IPS-15b (cell line): Measurements from ENCODE around the gene HS3ST5.
A peak's percentile ranks its signal among the peaks of the same experiment; 100 is the strongest.

Experiments used
- H3K27me3 ChIP-seq: one replicate; pipeline ENCODE4 v1.6.1; 2013; ENCODE audit warnings: low read length; ENCODE audit not compliant: control insufficient read depth, insufficient read depth
- H3K36me3 ChIP-seq: one replicate; pipeline ENCODE4 v1.6.1; 2013; ENCODE audit warnings: low read length; ENCODE audit not compliant: control insufficient read depth, insufficient read depth
- H3K4me1 ChIP-seq: one replicate; pipeline ENCODE4 v1.6.1; 2013; ENCODE audit warnings: mild to moderate bottlenecking, low read length; ENCODE audit not compliant: control insufficient read depth, insufficient read depth
- H3K4me3 ChIP-seq: one replicate; pipeline ENCODE4 v1.5.1; 2013; ENCODE audit warnings: low read depth, low read length
- H3K9ac ChIP-seq: one replicate; pipeline ENCODE4 v1.6.1; 2013; ENCODE audit warnings: low read depth, mild to moderate bottlenecking, low read length
- H3K9me3 ChIP-seq: one replicate; pipeline ENCODE4 v1.6.1; 2013; ENCODE audit warnings: mild to moderate bottlenecking, low read length; ENCODE audit not compliant: control insufficient read depth, insufficient read depth

The HS3ST5 gene

GRCh38 chr6:114362396-114362795 is 19.6 kb upstream of the HS3ST5 start:
- H3K36me3 ChIP-seq, result no peaks in the 10 kb centered on the region
- H3K9me3 ChIP-seq, result no peaks in the 10 kb centered on the region

GRCh38 chr6:114361036-114361435 is 18.2 kb upstream of the HS3ST5 start:
- H3K4me3 ChIP-seq, result no peak overlapping the region
- no peaks in the 10 kb centered on the region for H3K9me3 ChIP-seq
- H3K4me1 ChIP-seq, result peaks cover 27% of the 10 kb centered on the region
- no peaks in the 10 kb centered on the region for H3K27me3 ChIP-seq
- H3K36me3 ChIP-seq, result no peaks in the 10 kb centered on the region
- H3K9ac ChIP-seq, result no peak overlapping the region

More at GRCh38 chr6:114362396-114362795, 19.6 kb upstream of the HS3ST5 start:
- no peak overlapping the region for H3K4me3 ChIP-seq
- H3K9ac ChIP-seq, result no peak overlapping the region
- H3K4me1 ChIP-seq, result peaks cover 27% of the 10 kb centered on the region
- H3K27me3 ChIP-seq, result no peaks in the 10 kb centered on the region

GRCh38 chr6:114355300-114355699 is 12.5 kb upstream of the HS3ST5 start:
- Histone ChIP-seq H3K9me3 (no peaks in the 10 kb centered on the region), H3K27me3 (no peaks in the 10 kb centered on the region), H3K4me3 (no peak overlapping the region), H3K36me3 (no peaks in the 10 kb centered on the region), H3K4me1 (peaks cover under 1% of the 10 kb centered on the region), H3K9ac (no peak overlapping the region)

- Histone ChIP-seq H3K4me3 (no peak overlapping the region), H3K9me3 (no peaks in the 10 kb centered on the region), H3K36me3 (no peaks in the 10 kb centered on the region), H3K9ac (no peak overlapping the region), H3K27me3 (no peaks in the 10 kb centered on the region), H3K4me1 (no peaks in the 10 kb centered on the region)
These were observed 11.7 kb upstream of the HS3ST5 start for GRCh38 chr6:114354482-114354881.

- no peak overlapping the region for H3K9ac ChIP-seq
- no peaks in the 10 kb centered on the region for H3K9me3 ChIP-seq
- H3K36me3 ChIP-seq, result no peaks in the 10 kb centered on the region
- no peaks in the 10 kb centered on the region for H3K27me3 ChIP-seq
- H3K4me1 ChIP-seq, result peaks cover 10% of the 10 kb centered on the region
- no peak overlapping the region for H3K4me3 ChIP-seq
These were observed 3.6 kb upstream of the HS3ST5 start for GRCh38 chr6:114346451-114346850.

GRCh38 chr6:114344971-114345275 is 2.1 kb upstream of the HS3ST5 start:
- Histone ChIP-seq H3K9ac (no peak overlapping the region), H3K9me3 (no peaks in the 10 kb centered on the region), H3K4me3 (no peak overlapping the region), H3K36me3 (no peaks in the 10 kb centered on the region), H3K27me3 (no peaks in the 10 kb centered on the region), H3K4me1 (peaks cover 12% of the 10 kb centered on the region)

- H3K4me3 ChIP-seq, result peak overlapping the region; percentile 84
- no peaks in the 10 kb centered on the region for H3K36me3 ChIP-seq
- peaks cover 12% of the 10 kb centered on the region for H3K4me1 ChIP-seq
- H3K27me3 ChIP-seq, result no peaks in the 10 kb centered on the region
- H3K9ac ChIP-seq, result no peak overlapping the region
- H3K9me3 ChIP-seq, result no peaks in the 10 kb centered on the region
These were observed 1.6 kb upstream of the HS3ST5 start for GRCh38 chr6:114344246-114344970.

GRCh38 chr6:114343782-114344144 is 940 bp upstream of the HS3ST5 start:
- Histone ChIP-seq H3K9me3 (no peaks in the 10 kb centered on the region), H3K36me3 (no peaks in the 10 kb centered on the region), H3K27me3 (no peaks in the 10 kb centered on the region), H3K9ac (peak overlapping the region; percentile 89), H3K4me1 (peaks cover 16% of the 10 kb centered on the region), H3K4me3 (peak overlapping the region; percentile 84)

GRCh38 chr6:114342086-114342825 is 567 bp downstream of the HS3ST5 start:
- Histone ChIP-seq H3K9ac (peak overlapping the region; percentile 86), H3K4me1 (peaks cover 16% of the 10 kb centered on the region), H3K36me3 (no peaks in the 10 kb centered on the region), H3K27me3 (no peaks in the 10 kb centered on the region), H3K4me3 (peak overlapping the region; percentile 84), H3K9me3 (no peaks in the 10 kb centered on the region)

GRCh38 chr6:114339706-114340105 is 3.1 kb downstream of the HS3ST5 start:
- Histone ChIP-seq H3K27me3 (no peaks in the 10 kb centered on the region), H3K36me3 (no peaks in the 10 kb centered on the region), H3K4me3 (peak overlapping the region; percentile 75), H3K4me1 (peaks cover 12% of the 10 kb centered on the region), H3K9ac (no peak overlapping the region), H3K9me3 (no peaks in the 10 kb centered on the region)

GRCh38 chr6:114334237-114334636 is 8.6 kb downstream of the HS3ST5 start:
- no peak overlapping the region for H3K4me3 ChIP-seq
- H3K27me3 ChIP-seq, result no peaks in the 10 kb centered on the region
- no peaks in the 10 kb centered on the region for H3K9me3 ChIP-seq
- no peaks in the 10 kb centered on the region for H3K36me3 ChIP-seq
- peaks cover 12% of the 10 kb centered on the region for H3K4me1 ChIP-seq
- no peak overlapping the region for H3K9ac ChIP-seq

GRCh38 chr6:114327074-114327473 is 15.7 kb downstream of the HS3ST5 start:
- peaks cover 51% of the 10 kb centered on the region for H3K4me1 ChIP-seq

More at GRCh38 chr6:114327074-114327473, 15.7 kb downstream of the HS3ST5 start:
- Histone ChIP-seq H3K9me3 (no peaks in the 10 kb centered on the region), H3K36me3 (no peaks in the 10 kb centered on the region), H3K4me3 (no peak overlapping the region), H3K27me3 (no peaks in the 10 kb centered on the region), H3K9ac (no peak overlapping the region)
